Calu3 (cell line): Measurements from ENCODE around the gene METTL22. TPM values are rescaled to one million over a fixed set of nuclear protein-coding genes. Genes with fewer than 3 reads are reported as not detected.

Experiments
- BruUV-seq: library from RNA; stranded (reverse); fragments of 400-500 nt; replicated peaks from 2 replicates; lab custom pipeline; 2021; lab: Mats Ljungman, UMichigan
- CTCF ChIA-PET: fragments of 300-600 bp; sonication (Branson Sonifier 250); formaldehyde crosslinking; loops from one replicate; lab custom pipeline; 2022; ENCODE audit warnings: antibody characterized with exemption; lab: Charles Lee
- DNase-seq: peaks from one replicate; pipeline ENCODE4 v3.0.0; 2022
- H3K27ac Mint-ChIP-seq: one replicate; pipeline ENCODE4 v1.8.0; 2022; ENCODE audit warnings: mixed read lengths; ENCODE audit not compliant: unreplicated experiment
- H3K27me3 Mint-ChIP-seq: one replicate; pipeline ENCODE4 v1.8.0; 2022; ENCODE audit warnings: mixed read lengths; ENCODE audit not compliant: unreplicated experiment
- H3K36me3 Mint-ChIP-seq: one replicate; pipeline ENCODE4 v1.8.0; 2022; ENCODE audit warnings: mild to moderate bottlenecking, moderate library complexity, mixed read lengths; ENCODE audit not compliant: insufficient read depth, unreplicated experiment
- H3K4me1 Mint-ChIP-seq: one replicate; pipeline ENCODE4 v1.8.0; 2022; ENCODE audit warnings: mild to moderate bottlenecking, low read depth, mixed read lengths; ENCODE audit not compliant: unreplicated experiment
- H3K4me3 Mint-ChIP-seq: one replicate; pipeline ENCODE4 v1.8.0; 2022; ENCODE audit warnings: mild to moderate bottlenecking, low read depth, moderate library complexity, mixed read lengths; ENCODE audit not compliant: unreplicated experiment
- H3K9me3 Mint-ChIP-seq: one replicate; pipeline ENCODE4 v1.8.0; 2022; ENCODE audit warnings: low read depth, mixed read lengths; ENCODE audit not compliant: unreplicated experiment
- intact Hi-C: fragments of 100-400 bp; cut with micrococcal nuclease; formaldehyde crosslinking; loops from one replicate; pipeline ENCODE4 v1.10.0; 2022; ENCODE audit not compliant: unreplicated experiment
- total RNA-seq: library from RNA; stranded (reverse); gene quantifications from 2 replicates; pipeline ENCODE4 v1.2.3, GENCODE V29; 2022
- TF ChIP-seq, protein P1 (sequence below): fragments of 200-600 bp; IDR thresholded peaks from one replicate; pipeline ENCODE4 v1.8.0; 2022; ENCODE audit warnings: antibody characterized with exemption; ENCODE audit not compliant: unreplicated experiment

METTL22 gene
- total RNA-seq, 1 experiment from 2014 or later = 71.7 TPM

DNA sequence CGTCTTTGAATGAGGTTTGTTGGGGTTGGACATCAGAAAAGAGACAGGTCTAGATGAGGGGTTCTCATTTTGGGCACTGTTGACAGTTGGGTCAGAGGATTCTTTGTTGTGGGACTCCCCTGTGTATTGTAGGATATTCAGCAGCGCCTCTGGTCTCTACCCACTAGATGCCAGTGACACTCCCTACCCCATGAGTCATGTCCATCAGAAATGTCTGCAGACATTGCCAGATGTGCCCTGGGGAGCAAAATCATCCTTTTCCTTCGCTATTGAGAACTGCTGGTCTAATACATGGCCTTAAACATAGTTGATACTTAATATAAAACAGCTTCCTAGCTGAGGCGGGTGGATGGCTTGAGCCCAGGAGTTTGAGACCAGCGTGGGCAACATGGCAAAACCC is 56.0 kb downstream of the METTL22 start:
- intact Hi-C loops = loop anchor here (5.0 kb wide), 1 partner anchor 120 kb away; the partner anchor contains the start of genes PMM2 and TMEM186
- no peak for DNase-seq
- H3K4me3 Mint-ChIP-seq = no peak overlapping the region
- peaks cover 3% of the 10 kb centered on the region for H3K9me3 Mint-ChIP-seq
- CTCF ChIA-PET = interaction anchor here (0.5 kb wide), 1 partner anchor 22 kb away, joined by 3 read pairs; no protein-coding TSS in a partner anchor
- TF ChIP-seq, protein P1, sequence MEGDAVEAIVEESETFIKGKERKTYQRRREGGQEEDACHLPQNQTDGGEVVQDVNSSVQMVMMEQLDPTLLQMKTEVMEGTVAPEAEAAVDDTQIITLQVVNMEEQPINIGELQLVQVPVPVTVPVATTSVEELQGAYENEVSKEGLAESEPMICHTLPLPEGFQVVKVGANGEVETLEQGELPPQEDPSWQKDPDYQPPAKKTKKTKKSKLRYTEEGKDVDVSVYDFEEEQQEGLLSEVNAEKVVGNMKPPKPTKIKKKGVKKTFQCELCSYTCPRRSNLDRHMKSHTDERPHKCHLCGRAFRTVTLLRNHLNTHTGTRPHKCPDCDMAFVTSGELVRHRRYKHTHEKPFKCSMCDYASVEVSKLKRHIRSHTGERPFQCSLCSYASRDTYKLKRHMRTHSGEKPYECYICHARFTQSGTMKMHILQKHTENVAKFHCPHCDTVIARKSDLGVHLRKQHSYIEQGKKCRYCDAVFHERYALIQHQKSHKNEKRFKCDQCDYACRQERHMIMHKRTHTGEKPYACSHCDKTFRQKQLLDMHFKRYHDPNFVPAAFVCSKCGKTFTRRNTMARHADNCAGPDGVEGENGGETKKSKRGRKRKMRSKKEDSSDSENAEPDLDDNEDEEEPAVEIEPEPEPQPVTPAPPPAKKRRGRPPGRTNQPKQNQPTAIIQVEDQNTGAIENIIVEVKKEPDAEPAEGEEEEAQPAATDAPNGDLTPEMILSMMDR = no peak
- H3K27me3 Mint-ChIP-seq = no peaks in the 10 kb centered on the region
- peaks cover 60% of the 10 kb centered on the region for H3K4me1 Mint-ChIP-seq
- peaks cover 27% of the 10 kb centered on the region for H3K36me3 Mint-ChIP-seq
- no peak overlapping the region for H3K27ac Mint-ChIP-seq
- BruUV-seq = no TSS peak

DNA sequence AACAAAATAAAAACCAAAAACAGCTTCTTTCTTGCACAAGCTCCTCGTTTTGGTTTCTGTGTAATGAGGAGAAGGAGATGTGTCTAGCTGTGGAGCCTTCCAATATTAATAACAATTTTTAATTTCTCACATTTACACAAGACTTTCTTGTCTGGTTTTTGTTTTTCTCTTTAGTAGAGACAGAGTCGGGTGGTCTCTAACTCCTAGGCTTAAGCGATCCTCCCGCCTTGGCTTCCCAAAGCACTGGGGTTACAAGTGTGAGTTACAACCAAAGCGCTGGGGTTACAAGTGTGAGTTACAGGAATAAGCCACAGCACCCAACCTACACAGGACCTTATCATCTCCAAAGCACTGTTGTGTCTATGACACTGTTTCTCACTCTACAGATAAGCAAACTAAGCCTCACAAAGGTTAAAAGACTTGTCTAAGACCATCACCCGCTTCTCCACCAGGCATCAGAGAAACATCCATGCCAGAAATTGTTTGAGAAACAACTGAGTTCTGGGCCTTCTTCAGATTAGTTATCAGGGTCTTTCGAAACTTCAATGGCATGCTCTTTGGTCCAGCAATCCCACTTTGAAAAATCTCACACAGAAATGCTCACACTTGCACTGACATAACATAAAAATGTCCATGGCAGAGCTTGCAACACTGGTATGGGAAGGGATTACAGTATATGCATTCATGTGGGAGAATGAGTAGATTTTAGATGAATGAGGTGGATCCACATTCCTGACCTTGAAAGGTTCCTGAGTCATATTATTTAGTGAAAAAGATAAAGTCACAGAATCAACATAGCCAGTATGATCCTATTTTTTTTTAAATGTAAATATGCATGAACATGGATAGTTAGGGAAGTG is 56.8 kb downstream of the METTL22 start:
- no peak for DNase-seq
- Mint-ChIP-seq H3K4me1 (peaks cover 60% of the 10 kb centered on the region), H3K27ac (peak overlapping the region; percentile 62), H3K9me3 (peaks cover 3% of the 10 kb centered on the region), H3K36me3 (peaks cover 27% of the 10 kb centered on the region), H3K4me3 (peak overlapping the region; percentile 29), H3K27me3 (no peaks in the 10 kb centered on the region)
- CTCF ChIA-PET = interaction anchor here (0.5 kb wide), 1 partner anchor 21 kb away, joined by 3 read pairs; no protein-coding TSS in a partner anchor
- intact Hi-C loops = loop anchor here (5.0 kb wide), 1 partner anchor 119 kb away; the partner anchor contains the start of genes PMM2 and TMEM186
- TF ChIP-seq, protein P1 = no peak
- no TSS peak for BruUV-seq

DNA sequence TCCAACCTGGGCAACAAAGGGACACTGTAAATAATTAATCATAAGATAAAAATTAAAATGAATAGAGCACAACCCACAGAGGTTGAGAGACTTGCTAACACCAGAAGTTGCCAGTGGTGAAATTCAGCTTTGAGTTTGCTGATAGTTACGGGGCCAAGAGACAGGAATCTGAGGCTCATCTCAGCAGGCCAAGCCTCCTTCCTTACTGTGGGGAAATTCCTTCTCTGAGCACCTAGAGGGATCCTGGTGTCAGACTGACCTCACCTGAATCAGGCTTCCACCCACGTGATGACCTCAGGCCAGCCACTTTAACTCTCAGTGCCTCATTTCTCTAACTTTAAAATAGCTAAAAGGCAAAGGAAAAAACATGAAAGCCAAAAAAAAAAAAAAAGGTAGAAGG is 57.7 kb downstream of the METTL22 start:
- Mint-ChIP-seq H3K4me3 (peak overlapping the region; percentile 29), H3K4me1 (peaks cover 51% of the 10 kb centered on the region), H3K36me3 (peaks cover 21% of the 10 kb centered on the region), H3K27me3 (no peaks in the 10 kb centered on the region), H3K27ac (peak overlapping the region; percentile 62), H3K9me3 (peaks cover 3% of the 10 kb centered on the region)
- no TSS peak for BruUV-seq
- intact Hi-C loops = loop anchor here (5.0 kb wide), 1 partner anchor 118 kb away; the partner anchor contains the start of genes PMM2 and TMEM186
- TF ChIP-seq, protein P1 = no peak
- CTCF ChIA-PET = interaction anchor here (1.1 kb wide), 1 partner anchor 118 kb away, joined by 3 read pairs; the partner anchor contains the start of genes PMM2 and TMEM186
- peak; percentile 38 for DNase-seq

DNA sequence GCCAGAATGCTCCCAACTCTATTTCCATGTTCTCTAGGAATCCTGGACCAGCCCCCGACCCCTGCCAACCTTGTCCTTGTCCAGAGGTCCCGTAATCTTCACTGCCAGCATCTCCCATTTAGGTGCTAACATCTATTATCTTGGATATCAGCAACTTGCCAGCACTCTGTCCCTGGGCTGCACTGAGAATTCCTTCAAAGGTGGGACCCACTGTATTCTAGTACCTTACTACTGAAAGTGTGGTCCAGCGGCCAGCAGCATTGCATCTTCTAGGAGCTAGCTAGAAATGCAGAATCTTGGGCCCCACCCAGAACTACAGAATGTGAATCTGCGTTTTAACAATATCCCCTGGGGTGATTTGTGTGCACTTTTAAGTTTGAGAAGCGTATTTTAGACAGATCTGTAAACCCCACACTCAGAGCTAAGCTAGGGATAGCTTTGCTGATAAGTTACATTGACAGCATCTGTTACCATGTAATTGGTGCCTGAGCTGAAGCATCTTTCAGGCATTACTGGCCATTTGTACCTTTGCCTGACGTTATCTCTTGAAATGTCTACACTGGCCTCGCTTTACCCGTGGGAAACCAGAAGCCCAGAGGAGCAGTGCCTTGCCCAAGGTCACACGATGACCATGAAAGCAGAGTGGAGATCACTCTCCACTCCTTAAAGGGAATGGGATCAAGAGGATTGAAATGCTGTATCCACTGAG is 61.2 kb downstream of the METTL22 start:
- Mint-ChIP-seq H3K4me3 (no peak overlapping the region), H3K4me1 (peaks cover 24% of the 10 kb centered on the region), H3K27ac (no peak overlapping the region), H3K27me3 (no peaks in the 10 kb centered on the region), H3K36me3 (peaks cover 9% of the 10 kb centered on the region), H3K9me3 (peaks cover 3% of the 10 kb centered on the region)
- no peak for DNase-seq
- CTCF ChIA-PET = no interaction called here
- BruUV-seq = no TSS peak
- intact Hi-C loops = no loop called here
- TF ChIP-seq, protein P1 = no peak
